GM12878 (cell line): ENCODE results near the gene PRKAG2. TPM values are rescaled to one million over a fixed set of nuclear protein-coding genes. Genes with fewer than 3 reads are reported as not detected.

Experiments used
- ATAC-seq: fragments of 200-7000 bp; cut with Tn5 transposase; 3 replicates; pipeline ENCODE4 v1.9.1; 2020; ENCODE audit warnings: mild to moderate bottlenecking, moderate library complexity
- BruUV-seq: library from RNA; stranded (reverse); fragments of 400-500 nt; replicated peaks from 2 replicates; lab custom pipeline; 2021; lab: Mats Ljungman, UMichigan
- CTCF ChIA-PET: fragments of 300-600 bp; sonication (Branson Sonifier 250); formaldehyde crosslinking; extraction: SDS; loops from one replicate; lab custom pipeline; 2021; ENCODE audit warnings: inconsistent platforms; lab: Yijun Ruan, JAX
- POLR2A ChIA-PET: fragments of 350-600 bp; formaldehyde crosslinking; extraction: SDS; loops from one replicate; lab custom pipeline; 2021; ENCODE audit warnings: inconsistent platforms; lab: Charles Lee
- RAD21 ChIA-PET: fragments of 300-600 bp; sonication (Branson Sonifier 250); formaldehyde crosslinking; loops from one replicate; lab custom pipeline; 2023; ENCODE audit warnings: antibody characterized with exemption; ENCODE audit not compliant: unreplicated experiment; lab: Charles Lee
- SMC1A ChIA-PET: fragments of 300-600 bp; sonication (Branson Sonifier 250); formaldehyde crosslinking; loops from one replicate; lab custom pipeline; 2023; ENCODE audit not compliant: unreplicated experiment, uncharacterized antibody; lab: Charles Lee
- DNase-seq: peaks from one replicate; pipeline ENCODE4 v3.0.0-alpha.2; 2011; ENCODE audit warnings: low read depth, low spot score
- FAIRE-seq: peaks from 3 replicates; lab custom pipeline; 2011; peaks lifted over from hg19 to GRCh38; lab: Jason Lieb, UNC
- H2AFZ ChIP-seq: 2 replicates; pipeline ENCODE4 v1.6.0; 2011; ENCODE audit warnings: low read depth, low read length, control low read depth; ENCODE audit not compliant: control insufficient read depth
- H3K27ac ChIP-seq: 2 replicates; pipeline ENCODE4 v1.5.1; 2011; ENCODE audit warnings: control low read depth; ENCODE audit not compliant: control insufficient read depth, insufficient read depth
- H3K27me3 ChIP-seq, 2 experiments: replicated peaks in 1 of 2; 2 replicates each; pipeline versions ENCODE4 v1.6.0 to v1.6.1; 2011; ENCODE audit warnings: low read length in 1 of 2; ENCODE audit not compliant: control insufficient read depth in 2 of 2, insufficient read depth in 2 of 2
- H3K36me3 ChIP-seq, 2 experiments: 2 replicates each; pipeline ENCODE4 v1.5.1; 2011; ENCODE audit warnings: low read length in 1 of 2; ENCODE audit not compliant: control insufficient read depth in 2 of 2, insufficient read depth in 2 of 2
- H3K4me1 ChIP-seq: 2 replicates; pipeline ENCODE4 v1.6.1; 2011; ENCODE audit warnings: mild to moderate bottlenecking, low read length, moderate library complexity, mixed read lengths; ENCODE audit not compliant: control insufficient read depth, insufficient read depth
- H3K4me2 ChIP-seq: 2 replicates; pipeline ENCODE4 v1.6.0; 2011; ENCODE audit warnings: control low read depth; ENCODE audit not compliant: control insufficient read depth, insufficient read depth
- H3K4me3 ChIP-seq: fragments of 200-600 bp; sonication (generic); 2 replicates; pipeline ENCODE4 v1.5.1; 2016
- H3K79me2 ChIP-seq: 2 replicates; pipeline ENCODE4 v1.6.0; 2011; ENCODE audit warnings: low read length; ENCODE audit not compliant: control insufficient read depth, insufficient read depth
- H3K9ac ChIP-seq: 2 replicates; pipeline ENCODE4 v1.8.0; 2011; ENCODE audit warnings: low read length, control low read depth, mixed read lengths; ENCODE audit not compliant: control insufficient read depth, insufficient read depth
- H3K9me3 ChIP-seq: replicated peaks from 3 replicates; pipeline ENCODE4 v1.5.1; 2011; ENCODE audit warnings: mild to moderate bottlenecking, low read length; ENCODE audit not compliant: control insufficient read depth, insufficient read depth
- H4K20me1 ChIP-seq: 2 replicates; pipeline ENCODE4 v1.6.0; 2011; ENCODE audit not compliant: control insufficient read depth, insufficient read depth
- CBX5 ChIP-seq: sonication (generic); IDR thresholded peaks from 2 replicates; pipeline ENCODE4 v1.6.1; 2016; ENCODE audit warnings: low read depth, moderate library complexity, mild to moderate bottlenecking, inconsistent platforms
- CUX1 ChIP-seq: IDR thresholded peaks from 2 replicates; pipeline ENCODE4 v1.6.1; 2012; ENCODE audit warnings: improper control_type of control experiment, low read depth, low read length; ENCODE audit not compliant: insufficient replicate concordance
- HDAC2 ChIP-seq: fragments of 200-600 bp; sonication (generic); IDR thresholded peaks from 2 replicates; pipeline ENCODE4 v1.6.1; 2017
- RELA ChIP-seq: fragments of 450-650 bp; IDR thresholded peaks from 2 replicates; pipeline ENCODE4 v1.8.0; 2014; ENCODE audit warnings: borderline replicate concordance; ENCODE audit not compliant: partially characterized antibody
- SKIL ChIP-seq: fragments of 450-650 bp; IDR thresholded peaks from 2 replicates; pipeline ENCODE4 v1.6.1; 2017; ENCODE audit warnings: mild to moderate bottlenecking, low read depth, inconsistent platforms; ENCODE audit not compliant: poor library complexity, severe bottlenecking
- TCF12 ChIP-seq: IDR thresholded peaks from 2 replicates; pipeline ENCODE4 v1.6.1; 2011; ENCODE audit warnings: low read depth, mild to moderate bottlenecking, low read length
- TCF3 ChIP-seq: IDR thresholded peaks from 2 replicates; pipeline ENCODE4 v1.6.1; 2012; ENCODE audit warnings: low read depth, mild to moderate bottlenecking, low read length, borderline replicate concordance; ENCODE audit not compliant: insufficient read depth
- ZNF274 ChIP-seq: IDR thresholded peaks from one replicate; pipeline ENCODE4 v1.8.0; 2011; ENCODE audit not compliant: insufficient read length, insufficient read depth
- ZNF622 ChIP-seq: fragments of 450-650 bp; IDR thresholded peaks from 2 replicates; pipeline ENCODE4 v1.6.1; 2017; ENCODE audit warnings: mild to moderate bottlenecking, inconsistent platforms
- ZZZ3 ChIP-seq: IDR thresholded peaks from 2 replicates; pipeline ENCODE4 v1.6.1; 2011; ENCODE audit warnings: low read depth; ENCODE audit not compliant: control insufficient read depth, insufficient read length
- WGBS: methylation state at CpG from one replicate; pipeline ENCODE4 v1.1.6; 2016; ENCODE audit warnings: low lambda C conversion rate; ENCODE audit not compliant: insufficient replicate concordance, insufficient coverage; ENCODE audit errors: missing lambda C conversion rate; 5-methylcytosine and 5-hydroxymethylcytosine counted together
- in situ Hi-C: fragments of 300-500 bp; cut with MboI; formaldehyde crosslinking; loops from 9 replicates; pipeline ENCODE4 v1.14.3; 2018; ENCODE audit warnings: mixed read lengths
- intact Hi-C: fragments of 100-400 bp; cut with micrococcal nuclease; formaldehyde crosslinking; loops from one replicate; pipeline ENCODE4 v1.14.2; 2022; ENCODE audit not compliant: unreplicated experiment
- polyA plus RNA-seq, 11 experiments: library from polyadenylated mRNA; depleted of rRNA in 4 of 11; unstranded in 6 of 11; stranded (reverse) in 5 of 11; fragments of >200 nt; fragmentation: Nextera tagmentation in 4 of 11; fragmentation: Illumina TruSeq in 1 of 11; extraction: Ambion mirVana in 4 of 11; extraction: Trizol in 1 of 11; gene quantifications; 1 replicate in 1 of 11; 2 replicates in 10 of 11; pipeline versions ENCODE4 v1.2.1 to v1.2.3, GENCODE V29; 2011 to 2016; ENCODE audit warnings: inconsistent platforms in 2 of 11, missing spikeins in 2 of 11, low read depth in 1 of 11
- total RNA-seq, 4 experiments: library from RNA; depleted of rRNA in 3 of 4; stranded (reverse); fragments of >200 nt in 3 of 4; fragmentation: Illumina TruSeq in 1 of 4; extraction: Trizol in 1 of 4; gene quantifications; 2 replicates each; pipeline versions ENCODE4 v1.2.1 to v1.2.3, GENCODE V29; 2013 to 2021

PRKAG2 gene
- total and polyA plus RNA-seq, 10 of the 15 experiments (the other 5 are each of a cell fraction or from before 2014, with no cell fraction given) = 3.4 to 8.9 (median 6.8) TPM

- H3K79me2 ChIP-seq = no peaks in the 10 kb centered on the region
- H3K4me1 ChIP-seq = no peaks in the 10 kb centered on the region
- 85% methylated on average over 12 of the region's 12 CpGs for WGBS
- no peaks in the 10 kb centered on the region for H4K20me1 ChIP-seq
- H3K27ac ChIP-seq = no peak overlapping the region
- no TSS peak for BruUV-seq
- ATAC-seq (no peak), FAIRE-seq (no peak), DNase-seq (no peak)
- SMC1A ChIA-PET = no interaction called here
- H3K9me3 ChIP-seq = no peaks in the 10 kb centered on the region
- RAD21 ChIA-PET = no interaction called here
- no peak overlapping the region for H3K4me2 ChIP-seq
- in situ Hi-C loops (no loop called here), intact Hi-C loops (no loop called here)
- no peak overlapping the region for H3K9ac ChIP-seq
- CTCF ChIA-PET = no interaction called here
- H3K27me3 ChIP-seq = no peaks in the 10 kb centered on the region
- POLR2A ChIA-PET = no interaction called here
- H3K4me3 ChIP-seq = no peak overlapping the region
- H3K36me3 ChIP-seq = no peaks in the 10 kb centered on the region
- TF ChIP-seq TCF3 (no peak), TCF12 (no peak), CBX5 (no peak), ZNF274 (no peak), SKIL (no peak), HDAC2 (no peak), RELA (no peak), ZNF622 (no peak), ZZZ3 (no peak), CUX1 (no peak)
- no peak overlapping the region for H2AFZ ChIP-seq
Observed at GRCh38 chr7:151776876-151777494, 99.9 kb downstream of the PRKAG2 start.
